ENCODE data around the gene CDH26.

The CDH26 gene

GRCh38 chr20:60049601-60050000 is 91.4 kb downstream of the CDH26 start:
- DNase-seq = no peak

DNA sequence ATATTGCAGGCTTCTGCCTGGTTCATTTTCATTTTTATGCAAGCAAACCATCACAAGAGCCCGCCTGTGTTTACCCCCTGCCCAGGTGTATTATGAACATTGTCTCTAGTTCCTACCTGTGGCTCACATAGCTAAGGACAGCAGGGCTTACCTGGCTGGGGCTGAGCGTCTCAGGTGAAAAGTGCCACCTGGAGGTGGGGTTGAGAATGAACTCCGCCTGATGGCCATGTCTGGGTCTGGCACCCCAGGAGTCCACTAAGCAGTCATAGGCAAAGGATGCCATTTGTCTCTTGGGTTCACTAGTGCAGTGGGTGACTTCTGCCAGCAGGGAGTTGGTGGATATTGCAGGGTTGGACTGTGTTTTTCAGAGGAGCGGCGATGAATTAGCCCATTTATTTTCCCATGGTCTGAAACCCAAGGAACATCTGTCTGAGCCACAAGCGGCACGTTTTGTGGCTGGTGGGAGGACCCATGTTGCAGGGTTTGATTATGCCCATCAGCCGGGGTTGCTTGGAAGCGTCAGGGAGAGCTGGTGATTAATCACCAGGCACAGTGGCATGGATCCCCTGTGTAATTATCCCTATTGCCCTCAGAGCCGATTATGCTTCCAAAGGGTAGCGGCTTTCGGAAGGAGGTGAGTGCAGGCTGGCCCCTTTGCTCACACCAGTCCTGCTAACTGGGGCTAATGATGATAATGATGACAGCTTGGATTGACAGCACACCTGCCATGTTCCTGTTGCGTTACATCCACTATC is 92.1 kb downstream of the CDH26 start:
- no peak for DNase-seq

DNA sequence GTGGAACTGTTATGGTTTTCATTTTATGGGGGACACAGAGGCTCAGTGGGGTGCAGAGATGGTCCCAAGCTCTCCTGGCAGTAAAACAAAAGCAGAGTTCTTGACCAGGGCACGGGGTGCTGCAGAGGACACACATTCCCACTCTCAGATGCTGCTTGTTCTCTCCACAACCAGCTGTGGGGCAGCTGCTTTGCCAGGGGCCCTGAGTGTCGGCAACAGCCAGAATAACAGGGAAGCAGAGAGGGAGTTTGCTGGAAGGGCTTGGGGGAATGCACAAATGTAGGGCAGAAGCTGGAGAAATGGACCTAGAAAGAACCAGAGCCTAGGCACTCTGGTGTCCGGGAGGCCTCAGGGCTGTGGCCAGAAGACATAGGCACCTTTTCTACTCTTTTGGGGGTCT is 93.7 kb downstream of the CDH26 start:
- no peak for DNase-seq

GRCh38 chr20:60052322-60052721 is 94.1 kb downstream of the CDH26 start:
- DNase-seq = no peak

GRCh38 chr20:60053125-60053817 is 95.0 kb downstream of the CDH26 start:
- DNase-seq = no peak

GRCh38 chr20:60053818-60054190 is 95.6 kb downstream of the CDH26 start:
- DNase-seq = no peak

GRCh38 chr20:60054716-60055634 is 96.8 kb downstream of the CDH26 start:
- no peak for DNase-seq

DNA sequence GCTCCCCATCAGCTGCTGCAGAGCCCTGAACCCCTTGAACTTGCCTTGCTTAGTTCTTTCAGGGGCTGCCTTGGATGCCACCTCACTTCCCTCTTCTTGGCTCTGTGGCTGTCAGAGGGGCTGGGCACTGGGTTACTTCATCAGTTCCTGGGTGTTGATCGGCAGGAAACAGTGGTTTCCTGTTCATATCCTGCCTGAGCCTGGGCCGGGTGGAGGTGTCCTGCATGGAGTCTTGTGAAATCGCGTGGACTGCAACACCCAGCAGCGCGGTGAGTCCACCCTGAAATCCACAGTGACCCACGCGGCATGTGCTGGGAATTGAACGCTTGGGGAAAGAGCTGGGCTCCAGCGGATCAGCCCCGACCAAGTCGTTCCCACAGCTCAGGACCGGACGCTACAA is 97.5 kb downstream of the CDH26 start:
- peak; percentile 15 to 43 for DNase-seq

DNA sequence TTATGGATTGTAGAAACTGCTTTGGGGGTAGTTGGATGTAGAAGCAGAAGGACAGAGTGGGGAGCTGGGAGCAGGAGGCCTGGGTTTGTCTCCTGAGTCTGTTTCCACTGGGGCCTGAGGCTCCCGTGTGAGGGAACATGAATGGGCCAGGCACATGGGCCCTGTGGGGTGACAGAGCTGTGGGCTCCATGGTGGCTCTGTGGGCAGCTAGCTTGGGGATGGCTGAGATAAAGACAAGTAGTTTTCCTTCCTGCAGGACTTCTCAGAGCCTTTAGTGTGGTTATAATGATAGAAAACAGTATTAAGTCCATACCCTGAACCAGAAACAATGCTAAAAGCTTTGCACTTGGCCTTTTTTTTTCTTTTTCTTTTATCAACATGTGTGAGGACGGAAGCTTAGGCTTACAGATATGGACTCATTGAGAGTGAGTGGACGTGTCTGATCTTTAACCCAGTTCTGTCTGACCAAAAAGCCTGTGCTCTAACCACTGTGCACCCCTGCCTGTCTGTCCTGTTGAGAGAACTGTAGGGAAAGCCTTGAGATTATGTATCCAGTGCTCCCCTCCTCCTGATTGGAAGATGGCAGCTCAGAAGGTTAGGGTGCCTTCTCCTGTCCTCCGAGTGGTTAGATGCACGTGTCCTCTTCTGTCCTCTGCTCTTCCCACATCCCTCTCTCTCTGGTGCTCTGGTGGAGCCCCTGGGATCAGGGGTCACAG is 98.3 kb downstream of the CDH26 start:
- DNase-seq = no peak

GRCh38 chr20:60057123-60057865 is 99.1 kb downstream of the CDH26 start:
- DNase-seq = peak; percentile 60 to 70

DNA sequence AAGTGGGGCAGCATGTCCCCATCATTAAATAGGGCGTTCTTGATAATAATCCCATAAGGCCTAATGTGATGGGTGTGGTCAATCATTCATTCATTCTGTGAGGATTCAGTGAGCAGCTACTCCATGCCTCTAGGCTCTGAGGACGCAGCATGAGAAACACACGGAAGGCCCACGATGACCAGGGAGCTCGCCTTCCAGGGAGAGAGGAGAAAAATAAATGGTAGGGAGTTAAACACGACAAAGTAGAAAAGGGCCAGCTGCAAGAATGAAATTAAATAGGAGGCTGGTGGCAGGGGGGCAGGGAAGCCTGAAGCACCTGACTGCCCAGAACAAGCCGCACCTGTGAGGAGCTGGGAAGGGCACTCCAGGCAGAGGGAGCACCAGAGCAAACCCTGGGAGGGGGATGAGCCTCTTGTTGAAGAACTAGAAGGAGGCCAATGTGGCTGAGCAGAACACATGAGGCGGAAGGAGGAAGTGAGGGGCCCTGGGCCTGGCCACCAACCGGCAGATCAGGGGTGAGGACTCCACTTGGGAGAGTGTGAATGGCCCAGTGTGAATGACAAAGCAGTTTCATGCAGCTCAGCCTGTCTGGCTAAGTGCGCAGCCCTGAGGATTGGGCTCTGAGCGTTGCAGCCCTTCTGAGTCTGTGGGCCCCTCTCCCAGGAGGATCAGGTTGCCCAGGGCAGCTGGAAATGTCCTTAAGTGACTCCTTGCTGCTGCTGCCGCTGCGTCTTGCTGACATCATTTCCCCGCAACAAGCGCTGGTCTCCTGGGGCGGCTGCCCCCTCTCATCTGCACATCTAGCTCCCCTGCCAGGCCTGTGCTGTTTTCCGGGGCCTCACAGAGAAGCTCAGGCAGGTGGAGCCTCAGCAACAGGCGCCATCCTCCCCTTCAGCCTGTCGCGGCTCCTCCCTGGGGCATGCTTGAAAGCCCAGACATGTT is 99.9 kb downstream of the CDH26 start:
- peak; percentile 14 to 15 for DNase-seq

DNA sequence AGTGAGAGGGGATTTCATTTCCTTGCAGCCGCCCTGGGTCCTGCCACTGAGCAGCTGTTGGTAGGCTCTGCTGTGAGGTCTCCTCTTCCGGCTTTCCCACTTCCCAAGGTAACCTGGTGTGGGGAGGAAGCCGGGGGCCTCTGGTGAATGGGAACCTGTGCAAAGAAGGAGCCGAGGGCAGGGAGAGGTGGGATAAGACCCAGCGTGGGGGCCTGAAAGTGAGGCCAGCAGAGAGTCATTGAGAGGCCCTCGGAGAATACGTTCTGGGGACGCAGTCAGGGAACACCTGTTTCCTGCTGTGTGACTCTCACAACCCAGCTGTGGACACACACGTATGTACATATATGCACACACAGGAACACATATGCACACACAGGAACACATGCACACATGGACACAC is 100.7 kb downstream of the CDH26 start:
- DNase-seq = no peak

- DNase-seq = no peak
Measured at GRCh38 chr20:60060006-60060557, 101.9 kb downstream of the CDH26 start.

- no peak for DNase-seq
Measured at GRCh38 chr20:60060593-60060992, 102.4 kb downstream of the CDH26 start.

GRCh38 chr20:60062431-60063047 is 104.3 kb downstream of the CDH26 start:
- peak; percentile 27 to 32 for DNase-seq

GRCh38 chr20:60063048-60063451 is 104.8 kb downstream of the CDH26 start:
- DNase-seq = no peak

DNA sequence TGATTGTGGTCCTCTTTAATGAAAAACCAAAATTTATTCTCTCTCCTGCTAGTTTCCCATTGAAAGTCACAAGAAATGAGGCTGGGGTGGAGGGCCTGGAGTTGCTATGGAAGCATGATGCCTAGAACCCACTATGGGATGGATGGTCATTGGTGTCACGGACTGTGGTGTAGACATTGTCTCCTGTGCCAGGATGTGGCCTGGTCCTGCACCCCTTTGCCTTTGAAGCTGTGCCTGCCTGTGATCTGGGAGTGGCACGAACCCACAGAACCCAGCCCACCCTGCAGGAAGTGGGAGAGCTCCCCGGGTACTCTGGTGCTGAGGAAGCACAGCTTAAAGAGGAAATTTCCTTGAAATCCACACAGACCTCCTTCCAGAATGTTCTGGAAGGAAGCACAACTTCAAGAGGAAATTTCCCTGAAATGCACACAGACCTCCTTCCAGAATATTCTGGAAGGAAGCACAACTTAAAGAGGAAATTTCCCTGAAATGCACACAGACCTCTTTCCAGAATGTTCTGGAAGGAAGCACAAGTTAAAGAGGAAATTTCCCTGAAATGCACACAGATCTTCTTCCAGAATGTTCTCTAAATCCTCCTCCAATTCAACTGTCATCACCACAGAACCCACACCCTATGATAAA is 105.6 kb downstream of the CDH26 start:
- no peak for DNase-seq
